GM06990 (cell line): ENCODE data around the gene ZNF532.
"Not testable (repeated sequence)": the region's sequence is repeated elsewhere in the genome, so short reads cannot be mapped to it uniquely, and the experiment has no call there.

Experiments used
- DNase-seq: peaks from one replicate; pipeline ENCODE4 v3.0.0-alpha.2; 2011; ENCODE audit not compliant: insufficient read length; ENCODE audit errors: extremely low read depth
- H3K27me3 ChIP-seq: replicated peaks from 2 replicates; pipeline ENCODE4 v1.6.0; 2011; ENCODE audit warnings: low read length; ENCODE audit not compliant: control insufficient read depth, insufficient read depth
- H3K36me3 ChIP-seq: 2 replicates; pipeline ENCODE4 v1.5.1; 2011; ENCODE audit warnings: low read length; ENCODE audit not compliant: control insufficient read depth, insufficient read depth
- H3K4me3 ChIP-seq: replicated peaks from 2 replicates; pipeline ENCODE4 v1.5.1; 2011; ENCODE audit warnings: low read depth, mild to moderate bottlenecking, control low read depth, low read length
- TF ChIP-seq, protein P1 (sequence below): IDR thresholded peaks from 2 replicates; pipeline ENCODE4 v1.5.1; 2011; ENCODE audit warnings: low read length, control low read depth, mild to moderate bottlenecking, inconsistent platforms; ENCODE audit not compliant: insufficient read depth, poor library complexity, severe bottlenecking

The ZNF532 gene

DNA sequence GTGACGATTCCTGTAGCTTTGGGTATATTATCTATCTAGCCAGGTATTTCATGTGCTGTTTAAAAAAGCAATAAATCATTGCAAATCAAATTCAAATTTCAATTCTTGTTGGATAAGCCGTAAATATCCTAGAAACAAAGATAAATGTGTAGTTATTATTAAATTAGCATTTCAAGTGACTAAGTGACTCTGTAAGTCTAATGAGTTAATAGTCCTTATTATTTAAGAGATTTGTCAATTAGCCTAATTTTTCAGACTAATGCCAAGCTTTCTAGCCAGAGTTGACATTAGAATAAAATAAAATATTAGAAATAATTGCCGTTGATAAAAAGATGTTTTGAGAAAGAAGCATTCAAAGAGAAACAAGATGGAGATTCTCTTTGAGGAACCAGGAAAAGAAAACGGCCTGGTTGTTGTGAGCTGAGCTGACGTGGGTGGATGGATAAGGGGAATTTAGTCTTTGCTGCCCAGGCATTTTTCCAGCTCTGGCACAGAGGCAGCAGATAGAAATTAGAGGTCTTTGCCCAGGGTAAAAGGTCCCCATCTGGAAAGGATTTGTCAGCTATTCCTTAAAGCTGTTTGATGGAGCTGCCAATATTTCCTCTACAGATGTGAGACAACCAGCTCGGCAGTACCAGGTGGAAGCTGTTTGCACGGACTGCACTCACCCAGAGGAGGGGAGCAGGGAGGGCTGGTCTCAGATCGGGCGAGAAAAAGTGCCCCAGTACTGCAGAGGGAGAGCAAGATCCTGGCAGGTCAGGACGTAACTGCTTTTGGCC, 157.7 kb downstream of the ZNF532 start:
- DNase-seq: no peak
- TF ChIP-seq, protein P1, sequence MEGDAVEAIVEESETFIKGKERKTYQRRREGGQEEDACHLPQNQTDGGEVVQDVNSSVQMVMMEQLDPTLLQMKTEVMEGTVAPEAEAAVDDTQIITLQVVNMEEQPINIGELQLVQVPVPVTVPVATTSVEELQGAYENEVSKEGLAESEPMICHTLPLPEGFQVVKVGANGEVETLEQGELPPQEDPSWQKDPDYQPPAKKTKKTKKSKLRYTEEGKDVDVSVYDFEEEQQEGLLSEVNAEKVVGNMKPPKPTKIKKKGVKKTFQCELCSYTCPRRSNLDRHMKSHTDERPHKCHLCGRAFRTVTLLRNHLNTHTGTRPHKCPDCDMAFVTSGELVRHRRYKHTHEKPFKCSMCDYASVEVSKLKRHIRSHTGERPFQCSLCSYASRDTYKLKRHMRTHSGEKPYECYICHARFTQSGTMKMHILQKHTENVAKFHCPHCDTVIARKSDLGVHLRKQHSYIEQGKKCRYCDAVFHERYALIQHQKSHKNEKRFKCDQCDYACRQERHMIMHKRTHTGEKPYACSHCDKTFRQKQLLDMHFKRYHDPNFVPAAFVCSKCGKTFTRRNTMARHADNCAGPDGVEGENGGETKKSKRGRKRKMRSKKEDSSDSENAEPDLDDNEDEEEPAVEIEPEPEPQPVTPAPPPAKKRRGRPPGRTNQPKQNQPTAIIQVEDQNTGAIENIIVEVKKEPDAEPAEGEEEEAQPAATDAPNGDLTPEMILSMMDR: no peak
- no peak overlapping the region for H3K4me3 ChIP-seq

DNA sequence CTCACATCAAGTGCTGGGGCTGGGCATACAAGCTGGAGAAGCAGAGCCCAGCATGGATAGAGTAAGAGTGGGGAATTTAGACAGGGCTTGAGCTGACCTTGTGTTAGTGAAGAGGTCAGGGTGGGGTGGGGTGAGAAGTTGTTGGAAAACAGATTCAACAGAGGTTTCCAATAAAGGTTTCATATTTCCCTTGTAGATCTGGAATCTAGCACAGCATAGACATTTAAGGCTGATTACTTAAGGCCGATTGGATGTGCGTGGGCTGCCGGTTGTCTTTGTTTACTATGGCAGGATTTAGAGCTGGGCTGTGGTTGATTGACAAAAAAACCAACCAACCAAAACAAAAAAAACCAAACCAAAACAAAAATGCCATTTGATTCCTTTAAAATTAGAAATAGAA, 160.2 kb downstream of the ZNF532 start:
- Histone ChIP-seq H3K36me3 (no peaks in the 10 kb centered on the region), H3K4me3 (no peak overlapping the region), H3K27me3 (no peaks in the 10 kb centered on the region)
- DNase-seq: no peak
- TF ChIP-seq, protein P1: no peak

More for the DNA sequence above, 157.7 kb downstream of the ZNF532 start:
- H3K27me3 ChIP-seq: no peaks in the 10 kb centered on the region
- no peaks in the 10 kb centered on the region for H3K36me3 ChIP-seq

DNA sequence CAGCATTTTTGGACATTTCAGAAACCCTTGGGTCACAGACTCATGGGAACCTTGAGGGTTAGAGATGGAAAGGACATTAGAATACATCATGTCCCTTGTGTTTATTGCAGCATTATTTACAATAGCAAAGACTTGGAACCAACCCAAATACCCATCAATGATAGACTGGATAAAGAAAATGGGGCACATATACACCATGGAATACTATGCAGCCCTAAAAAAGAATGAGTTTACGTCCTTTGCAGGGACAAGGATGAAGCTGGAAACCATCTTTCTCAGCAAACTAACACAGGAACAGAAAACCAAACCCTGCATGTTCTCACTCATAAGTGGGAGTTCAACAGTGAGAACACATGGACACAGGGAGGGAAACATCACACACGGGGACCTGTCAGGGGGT, 160.9 kb downstream of the ZNF532 start:
- DNase-seq, H3K27me3 ChIP-seq, H3K36me3 ChIP-seq, H3K4me3 ChIP-seq: not testable (repeated sequence)

DNA sequence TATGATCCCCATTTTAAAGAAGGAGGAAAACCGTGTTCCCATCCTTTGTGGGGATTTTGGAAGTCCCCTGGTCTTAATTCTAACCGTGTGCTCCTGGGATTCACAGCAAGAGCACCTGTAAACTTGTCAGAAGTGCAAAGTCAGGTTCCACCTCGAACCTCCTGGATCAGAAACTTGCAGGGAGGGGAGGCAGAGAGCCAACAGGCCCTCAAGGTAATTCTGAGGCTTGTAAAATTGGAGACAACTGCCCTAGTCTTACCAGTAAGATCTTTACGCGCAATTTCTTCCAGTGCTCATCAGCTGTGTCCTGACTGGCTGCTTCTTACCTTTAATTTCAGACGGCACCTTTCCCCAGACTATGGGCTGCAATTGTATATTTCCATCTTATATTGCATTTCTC, 161.7 kb downstream of the ZNF532 start:
- TF ChIP-seq, protein P1: no peak
- DNase-seq: no peak
- no peak overlapping the region for H3K4me3 ChIP-seq
- no peaks in the 10 kb centered on the region for H3K36me3 ChIP-seq
- no peaks in the 10 kb centered on the region for H3K27me3 ChIP-seq

DNA sequence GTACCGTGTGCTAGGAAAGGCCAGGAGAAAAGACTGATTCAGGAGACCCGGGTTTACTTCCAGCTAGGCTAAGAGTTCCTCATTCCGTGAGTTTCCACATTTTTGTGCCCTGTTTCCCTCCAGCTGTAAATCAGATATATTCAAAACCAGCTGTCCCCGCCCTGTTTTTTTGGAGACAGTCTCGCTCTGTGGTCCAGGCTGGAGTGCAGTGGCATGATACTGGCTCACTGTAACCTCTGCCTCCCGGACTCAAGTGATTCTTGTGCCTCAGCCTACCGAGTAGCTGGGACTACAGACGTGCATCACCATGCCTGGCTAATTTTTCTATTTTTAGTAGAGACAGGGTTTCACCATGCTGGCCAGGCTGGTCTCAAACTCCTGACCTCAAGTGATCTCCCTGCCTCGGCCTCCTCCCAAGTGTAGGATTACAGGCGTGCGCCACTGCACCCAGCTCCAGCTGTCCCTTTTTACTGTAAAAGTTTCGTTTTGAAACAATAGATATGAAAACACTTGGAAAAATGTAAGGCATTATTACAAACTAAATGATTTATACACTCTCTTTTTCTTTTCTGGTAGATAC, 162.2 kb downstream of the ZNF532 start:
- Histone ChIP-seq H3K27me3 (no peaks in the 10 kb centered on the region), H3K36me3 (no peaks in the 10 kb centered on the region)
- TF ChIP-seq, protein P1: no peak

DNA sequence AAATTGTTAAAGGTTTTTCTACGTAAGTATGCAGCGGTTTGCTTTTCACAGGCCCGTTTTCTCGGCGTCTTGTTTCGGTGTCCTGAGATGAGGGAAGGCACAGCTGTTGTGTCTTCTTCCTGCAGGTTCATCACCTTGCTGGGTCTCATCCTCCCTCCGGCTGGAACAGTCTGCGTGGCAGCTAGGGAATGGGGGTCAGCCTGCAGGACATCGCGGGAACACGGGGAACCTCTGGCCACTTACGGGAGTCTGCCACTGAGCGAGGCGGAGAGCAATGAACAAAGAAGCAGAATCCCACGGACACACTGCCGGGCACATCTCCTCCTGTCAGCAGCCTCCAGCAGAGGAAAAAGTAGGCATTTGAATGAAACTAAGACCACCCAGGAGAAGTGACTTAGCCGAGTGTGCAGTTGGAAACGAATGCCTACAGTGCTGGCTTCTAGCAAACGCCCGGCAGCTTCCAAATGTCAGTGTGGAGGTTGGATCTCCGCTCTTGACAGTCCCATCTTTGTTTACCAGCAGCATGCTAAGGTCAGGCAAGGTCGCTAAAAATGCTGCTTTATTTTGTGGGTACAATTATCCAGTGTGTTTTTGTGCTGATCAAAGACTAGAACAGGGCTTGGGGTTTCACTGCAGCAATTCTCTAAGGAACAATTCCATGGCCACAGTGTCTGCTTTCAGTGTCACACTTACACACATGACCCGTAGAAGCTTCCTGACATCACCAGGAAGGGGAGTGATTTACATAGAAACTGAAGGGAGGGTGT, 165.2 kb downstream of the ZNF532 start:
- Histone ChIP-seq H3K36me3 (no peaks in the 10 kb centered on the region), H3K27me3 (no peaks in the 10 kb centered on the region), H3K4me3 (no peak overlapping the region)
- no peak for DNase-seq
- TF ChIP-seq, protein P1: no peak

More for the DNA sequence above, 162.2 kb downstream of the ZNF532 start:
- no peak overlapping the region for H3K4me3 ChIP-seq
- DNase-seq: no peak
